ENCODE data around the gene CENPB.

DNA sequence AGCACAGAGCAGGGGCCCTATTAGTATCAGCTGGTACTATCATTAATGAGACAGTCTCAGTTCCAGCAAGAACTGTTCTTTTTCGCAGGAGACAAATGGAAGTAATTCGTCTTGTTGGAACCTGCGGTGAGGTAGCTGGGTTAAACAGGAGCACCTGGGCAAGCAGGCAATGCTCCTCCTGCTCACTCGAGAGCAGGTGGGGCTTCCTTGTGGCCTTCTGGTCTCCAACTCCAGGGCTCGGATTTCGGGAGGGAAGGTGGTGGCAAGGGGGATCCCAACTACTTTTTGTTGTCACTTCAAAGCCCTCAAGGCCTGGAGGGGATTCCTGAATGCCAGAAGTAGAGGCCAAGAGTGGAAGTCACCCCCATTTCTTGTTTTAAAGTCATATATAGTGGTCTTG is 3.9 kb downstream of the CENPB start:
- TF ChIP-seq ZZZ3 (IDR thresholded peaks at IDR 0.05; ENCODE audit: control insufficient read depth, insufficient read length, low read depth) (no peak), HCFC1 (IDR thresholded peaks at IDR 0.05; ENCODE audit: low read length) (no peak), GABPA (IDR thresholded peaks at IDR 0.05; ENCODE audit: low read depth) (no peak), POLR2A (IDR thresholded peaks at IDR 0.05; ENCODE audit: low read depth, low read length) (no peak; the same call in 1 of the 2 replicates)
- TF ChIP-seq, protein P1, sequence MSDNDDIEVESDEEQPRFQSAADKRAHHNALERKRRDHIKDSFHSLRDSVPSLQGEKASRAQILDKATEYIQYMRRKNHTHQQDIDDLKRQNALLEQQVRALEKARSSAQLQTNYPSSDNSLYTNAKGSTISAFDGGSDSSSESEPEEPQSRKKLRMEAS (IDR thresholded peaks at IDR 0.05; ENCODE audit: low read depth, low read length) = no peak
- TF ChIP-seq, protein P2, sequence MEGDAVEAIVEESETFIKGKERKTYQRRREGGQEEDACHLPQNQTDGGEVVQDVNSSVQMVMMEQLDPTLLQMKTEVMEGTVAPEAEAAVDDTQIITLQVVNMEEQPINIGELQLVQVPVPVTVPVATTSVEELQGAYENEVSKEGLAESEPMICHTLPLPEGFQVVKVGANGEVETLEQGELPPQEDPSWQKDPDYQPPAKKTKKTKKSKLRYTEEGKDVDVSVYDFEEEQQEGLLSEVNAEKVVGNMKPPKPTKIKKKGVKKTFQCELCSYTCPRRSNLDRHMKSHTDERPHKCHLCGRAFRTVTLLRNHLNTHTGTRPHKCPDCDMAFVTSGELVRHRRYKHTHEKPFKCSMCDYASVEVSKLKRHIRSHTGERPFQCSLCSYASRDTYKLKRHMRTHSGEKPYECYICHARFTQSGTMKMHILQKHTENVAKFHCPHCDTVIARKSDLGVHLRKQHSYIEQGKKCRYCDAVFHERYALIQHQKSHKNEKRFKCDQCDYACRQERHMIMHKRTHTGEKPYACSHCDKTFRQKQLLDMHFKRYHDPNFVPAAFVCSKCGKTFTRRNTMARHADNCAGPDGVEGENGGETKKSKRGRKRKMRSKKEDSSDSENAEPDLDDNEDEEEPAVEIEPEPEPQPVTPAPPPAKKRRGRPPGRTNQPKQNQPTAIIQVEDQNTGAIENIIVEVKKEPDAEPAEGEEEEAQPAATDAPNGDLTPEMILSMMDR (IDR thresholded peaks at IDR 0.05 in 2 of 3, conservative IDR thresholded peaks at IDR 0.05 in 1 of 3; ENCODE audit: control insufficient read depth in 2 of 3, extremely low read depth in 1 of 3, insufficient read depth in 1 of 3, low read depth in 3 of 3, low read length in 3 of 3) = no peak
